Stimulated activated naive CD8-positive, alpha-beta T cell treated with anti-CD3 and anti-CD28 coated beads, Interleukin-15, Interleukin-2, amounts not matched to agents 100 ng/mL and 50 ng/mL, for 24 hours (primary cell): ENCODE data around the gene HOXA10.

Source experiments
- H3K27ac Mint-ChIP-seq: one replicate; pipeline ENCODE4 v1.8.0; 2021; ENCODE audit warnings: mild to moderate bottlenecking, mixed read lengths
- H3K27me3 Mint-ChIP-seq: one replicate; pipeline ENCODE4 v1.8.0; 2021; ENCODE audit warnings: mixed read lengths
- H3K36me3 Mint-ChIP-seq: one replicate; pipeline ENCODE4 v1.8.0; 2021; ENCODE audit warnings: low read depth, mixed read lengths
- H3K4me1 Mint-ChIP-seq: one replicate; pipeline ENCODE4 v1.8.0; 2021; ENCODE audit warnings: low read depth, mixed read lengths
- H3K4me3 Mint-ChIP-seq: one replicate; pipeline ENCODE4 v1.8.0; 2021; ENCODE audit warnings: mild to moderate bottlenecking, mixed read lengths
- H3K9me3 Mint-ChIP-seq: one replicate; pipeline ENCODE4 v1.8.0; 2021; ENCODE audit warnings: mixed read lengths

HOXA10 gene

GRCh38 chr7:27173956-27174873 lies at the start of gene HOXA10:
TSS of gene HOXA10 (minus strand) at chr7:27174320. CDS start at chr7:27174306, 14 bp downstream.
- Mint-ChIP-seq H3K4me1 (peaks cover 23% of the 10 kb centered on the region), H3K36me3 (no peaks in the 10 kb centered on the region), H3K27ac (no peak within 1 kb of the TSS), H3K9me3 (no peaks in the 10 kb centered on the region), H3K27me3 (peaks cover 66% of the 10 kb centered on the region), H3K4me3 (peak within 1 kb of the TSS; percentile 51)

DNA sequence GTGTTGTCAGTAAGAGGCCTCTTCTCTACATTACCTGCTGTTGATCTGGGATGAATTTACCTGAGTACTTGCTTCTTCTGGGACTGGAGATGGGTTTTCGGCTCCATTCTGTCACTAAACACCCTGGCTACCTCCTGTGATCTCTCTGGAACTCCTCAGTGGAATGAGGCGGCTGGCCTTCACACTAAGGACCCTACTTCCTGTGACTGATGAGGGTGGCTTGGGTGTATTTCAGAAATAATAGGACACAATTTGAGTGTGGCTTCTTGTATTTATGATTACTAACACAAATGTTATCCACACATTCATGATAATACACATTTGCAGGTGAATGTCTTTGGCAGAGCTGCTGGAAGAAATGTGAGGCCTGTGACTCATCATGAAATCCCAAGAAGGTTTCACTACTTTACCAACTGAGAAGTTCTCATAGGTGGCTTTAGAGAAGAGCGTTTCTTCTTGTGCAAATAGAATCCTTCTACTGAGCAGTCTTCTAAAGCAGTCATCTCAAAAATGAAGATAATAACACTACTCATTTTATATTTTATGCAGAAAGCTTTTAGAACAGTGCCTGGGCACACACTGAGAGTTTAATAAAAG lies 47.2 kb upstream of the HOXA10 start:
- Mint-ChIP-seq H3K36me3 (no peaks in the 10 kb centered on the region), H3K27ac (peak overlapping the region; percentile 13), H3K27me3 (peaks cover 81% of the 10 kb centered on the region), H3K4me1 (peaks cover 5% of the 10 kb centered on the region), H3K9me3 (no peaks in the 10 kb centered on the region), H3K4me3 (no peak overlapping the region)

- Mint-ChIP-seq H3K27me3 (peaks cover 84% of the 10 kb centered on the region), H3K9me3 (no peaks in the 10 kb centered on the region), H3K36me3 (no peaks in the 10 kb centered on the region), H3K4me3 (no peak overlapping the region), H3K4me1 (peaks cover 5% of the 10 kb centered on the region), H3K27ac (no peak overlapping the region)
Observed at GRCh38 chr7:27220440-27220955, 46.4 kb upstream of the HOXA10 start.

DNA sequence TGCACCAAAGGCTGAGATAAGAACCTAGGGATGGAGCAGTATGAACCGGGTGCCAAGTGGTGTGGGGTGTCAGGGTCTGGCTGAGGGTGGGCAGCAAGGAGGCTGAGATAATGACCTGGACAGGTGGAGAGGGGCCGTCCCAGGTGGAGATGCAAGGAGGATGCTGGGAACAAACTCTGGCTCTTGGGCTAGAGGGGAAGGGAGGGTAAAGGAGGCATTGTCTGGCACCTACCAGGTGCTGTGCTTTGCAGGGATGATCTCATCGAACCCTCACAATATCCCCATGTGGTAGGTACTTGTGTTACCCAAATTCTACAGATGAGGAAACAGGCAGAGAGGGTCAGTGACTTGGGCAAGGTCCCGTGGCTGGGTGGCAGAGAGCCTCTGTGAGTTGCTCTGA lies 45.7 kb upstream of the HOXA10 start:
- H3K27ac Mint-ChIP-seq = no peak overlapping the region
- no peaks in the 10 kb centered on the region for H3K36me3 Mint-ChIP-seq

GRCh38 chr7:27217951-27218350 lies 43.8 kb upstream of the HOXA10 start:
- H3K4me3 Mint-ChIP-seq = no peak overlapping the region
- H3K27ac Mint-ChIP-seq = no peak overlapping the region
- H3K4me1 Mint-ChIP-seq = peaks cover 5% of the 10 kb centered on the region
- H3K9me3 Mint-ChIP-seq = no peaks in the 10 kb centered on the region
- H3K27me3 Mint-ChIP-seq = peaks cover 88% of the 10 kb centered on the region
- no peaks in the 10 kb centered on the region for H3K36me3 Mint-ChIP-seq

More for the DNA sequence above, 45.7 kb upstream of the HOXA10 start:
- Mint-ChIP-seq H3K27me3 (peaks cover 86% of the 10 kb centered on the region), H3K4me3 (no peak overlapping the region), H3K4me1 (peaks cover 5% of the 10 kb centered on the region), H3K9me3 (no peaks in the 10 kb centered on the region)

GRCh38 chr7:27215356-27215755 lies 41.2 kb upstream of the HOXA10 start:
- H3K9me3 Mint-ChIP-seq = no peaks in the 10 kb centered on the region
- H3K27me3 Mint-ChIP-seq = peaks cover 89% of the 10 kb centered on the region
- H3K4me1 Mint-ChIP-seq = peaks cover 4% of the 10 kb centered on the region
- H3K36me3 Mint-ChIP-seq = no peaks in the 10 kb centered on the region
- no peak overlapping the region for H3K4me3 Mint-ChIP-seq
- no peak overlapping the region for H3K27ac Mint-ChIP-seq

DNA sequence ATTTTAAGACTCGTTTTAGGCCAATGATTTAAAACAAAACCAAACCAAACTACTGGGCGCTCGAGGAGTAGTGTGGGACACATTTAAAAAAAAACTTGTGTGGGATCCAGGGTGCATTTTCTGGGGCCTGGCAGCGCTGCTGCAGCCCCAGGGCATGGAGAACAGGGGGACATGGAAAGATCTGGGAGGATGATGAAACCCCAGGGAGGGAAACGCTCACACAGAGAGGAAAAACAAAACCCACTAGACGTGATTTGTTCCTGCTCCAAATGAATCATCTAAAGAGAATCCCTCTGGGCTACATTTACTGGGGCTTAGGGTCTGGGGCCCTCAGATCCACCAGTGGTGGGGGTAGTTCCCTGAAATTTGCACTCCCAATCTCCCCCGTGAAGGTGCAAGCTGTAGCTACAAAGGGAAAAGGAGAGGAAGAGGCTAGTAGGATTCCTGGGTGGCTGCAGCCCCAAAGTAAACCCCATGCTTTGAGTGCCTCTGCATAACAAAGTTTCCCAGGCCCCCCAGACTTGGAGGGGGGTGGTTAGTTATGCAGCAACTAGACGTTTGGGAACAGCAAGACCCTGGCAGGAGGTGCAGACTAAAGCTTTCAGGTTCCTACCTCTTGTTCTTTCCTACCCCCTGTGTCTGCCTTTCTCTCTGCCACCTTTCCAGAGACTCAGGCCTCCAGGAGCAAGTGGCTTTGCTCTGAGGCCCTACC lies 40.3 kb upstream of the HOXA10 start:
- Mint-ChIP-seq H3K9me3 (no peaks in the 10 kb centered on the region), H3K36me3 (no peaks in the 10 kb centered on the region), H3K27ac (no peak overlapping the region), H3K27me3 (peaks cover 91% of the 10 kb centered on the region), H3K4me1 (peaks cover 6% of the 10 kb centered on the region), H3K4me3 (no peak overlapping the region)

DNA sequence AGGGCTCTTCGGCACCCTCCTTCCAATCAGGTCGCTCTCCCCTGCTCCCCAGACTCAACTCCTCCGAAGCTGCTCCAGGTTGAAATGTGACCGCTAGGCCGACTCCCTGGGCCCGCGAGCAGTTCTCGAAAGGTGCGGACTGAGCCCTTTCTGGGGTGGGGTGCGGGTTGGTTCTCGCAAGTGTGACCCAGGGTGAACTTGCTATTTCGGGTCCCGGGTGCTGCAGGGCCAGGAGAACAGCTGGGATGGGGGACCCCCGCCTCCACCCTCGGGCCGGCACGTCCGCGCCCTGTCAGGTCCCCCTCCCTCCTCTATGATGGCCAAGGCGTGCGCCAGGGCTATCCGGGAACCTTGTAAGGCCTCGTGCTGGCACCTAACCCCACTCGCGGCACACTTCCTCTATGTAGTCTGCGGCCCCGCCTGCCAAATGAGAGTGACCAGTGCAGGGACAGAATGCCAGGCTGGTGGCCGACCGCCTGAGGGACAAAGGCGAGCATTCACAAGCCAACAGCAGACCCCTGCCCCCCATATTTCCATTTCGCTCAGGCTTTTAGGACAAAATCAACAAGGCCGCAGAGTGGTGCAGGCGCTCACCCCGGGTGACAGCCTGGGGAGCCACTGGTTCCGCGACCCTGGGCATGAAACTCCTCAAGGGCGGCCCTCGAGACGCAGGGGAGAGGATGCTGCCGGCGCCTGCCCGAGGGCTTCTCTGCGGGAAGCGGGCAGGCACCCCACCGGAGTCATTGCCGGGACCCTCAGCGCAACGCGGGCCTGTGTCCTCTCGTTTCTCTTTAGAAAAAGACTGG lies 39.5 kb upstream of the HOXA10 start:
- Mint-ChIP-seq H3K27me3 (peaks cover 93% of the 10 kb centered on the region), H3K36me3 (no peaks in the 10 kb centered on the region), H3K9me3 (no peaks in the 10 kb centered on the region), H3K4me3 (no peak overlapping the region), H3K27ac (no peak overlapping the region), H3K4me1 (peaks cover 6% of the 10 kb centered on the region)

DNA sequence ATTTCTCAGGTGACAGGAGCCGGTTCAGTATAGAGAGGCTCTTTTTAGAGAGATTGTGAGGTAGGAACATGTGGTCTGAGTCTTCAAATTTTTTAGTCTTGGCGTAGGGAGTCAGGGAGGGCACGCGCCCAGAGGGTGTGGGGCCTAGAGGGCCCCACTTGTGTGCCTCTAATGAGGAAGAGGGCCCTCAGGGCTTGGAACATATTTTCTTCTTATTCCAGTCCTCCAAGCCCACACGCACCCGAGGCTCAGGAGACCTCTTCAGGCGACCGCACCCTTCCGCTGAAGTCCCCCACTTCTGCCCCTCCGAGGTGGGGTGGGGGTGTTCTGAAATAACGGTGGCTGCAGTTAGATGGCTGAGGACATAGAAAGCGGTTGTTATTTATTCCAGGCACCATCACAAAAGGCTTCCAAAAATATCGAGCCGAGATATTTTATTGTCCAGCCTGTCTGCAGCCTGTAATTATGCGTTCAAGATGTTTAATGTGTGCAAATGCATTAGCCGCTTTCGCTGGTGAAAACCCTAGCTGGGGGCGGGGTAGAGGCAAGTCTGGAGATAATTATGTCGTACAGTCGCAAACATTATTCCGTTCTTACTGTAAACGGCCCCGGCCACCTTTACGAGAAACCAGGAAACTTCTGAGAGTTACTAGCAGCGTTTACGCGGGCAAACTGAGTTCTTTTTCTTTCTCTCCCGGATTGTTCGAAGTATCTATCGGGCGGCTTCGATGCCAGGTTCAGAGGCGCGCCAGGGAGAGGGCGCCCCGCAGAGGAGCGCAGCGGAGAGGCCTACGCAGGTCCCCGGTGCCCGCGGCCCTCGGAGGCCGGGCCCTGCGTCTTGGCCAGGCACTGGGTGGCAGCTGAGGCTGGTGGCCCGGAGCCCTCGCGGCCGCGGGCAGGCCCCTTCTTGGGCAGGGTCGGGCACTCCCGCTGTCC lies 38.6 kb upstream of the HOXA10 start:
- no peak overlapping the region for H3K4me3 Mint-ChIP-seq
- no peaks in the 10 kb centered on the region for H3K36me3 Mint-ChIP-seq
- H3K4me1 Mint-ChIP-seq = peaks cover 6% of the 10 kb centered on the region
- no peak overlapping the region for H3K27ac Mint-ChIP-seq
- H3K27me3 Mint-ChIP-seq = peaks cover 94% of the 10 kb centered on the region
- H3K9me3 Mint-ChIP-seq = no peaks in the 10 kb centered on the region

DNA sequence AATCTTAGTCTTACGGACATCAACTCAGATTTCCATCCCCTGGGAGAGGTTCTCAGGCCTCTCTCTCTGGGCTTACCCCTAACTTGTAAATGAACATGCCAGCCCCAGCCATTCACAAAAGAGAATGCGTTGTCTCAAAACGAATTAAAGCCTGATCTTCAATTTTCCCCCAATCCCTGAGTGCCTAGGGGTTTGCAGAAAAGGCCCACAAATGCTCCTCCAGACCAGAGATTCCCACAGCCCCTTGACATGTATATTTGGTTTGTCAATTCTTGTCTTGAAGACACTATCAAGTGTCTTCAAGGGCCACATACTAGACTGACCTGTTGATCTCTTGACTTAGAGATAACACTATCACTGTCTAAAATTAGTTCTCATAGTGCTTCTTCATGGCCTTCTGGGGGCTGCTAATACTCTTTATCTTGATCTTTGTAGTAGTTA lies 37.7 kb upstream of the HOXA10 start:
- Mint-ChIP-seq H3K27me3 (peaks cover 94% of the 10 kb centered on the region), H3K27ac (no peak overlapping the region), H3K4me1 (peaks cover 6% of the 10 kb centered on the region), H3K4me3 (no peak overlapping the region), H3K9me3 (no peaks in the 10 kb centered on the region), H3K36me3 (no peaks in the 10 kb centered on the region)

DNA sequence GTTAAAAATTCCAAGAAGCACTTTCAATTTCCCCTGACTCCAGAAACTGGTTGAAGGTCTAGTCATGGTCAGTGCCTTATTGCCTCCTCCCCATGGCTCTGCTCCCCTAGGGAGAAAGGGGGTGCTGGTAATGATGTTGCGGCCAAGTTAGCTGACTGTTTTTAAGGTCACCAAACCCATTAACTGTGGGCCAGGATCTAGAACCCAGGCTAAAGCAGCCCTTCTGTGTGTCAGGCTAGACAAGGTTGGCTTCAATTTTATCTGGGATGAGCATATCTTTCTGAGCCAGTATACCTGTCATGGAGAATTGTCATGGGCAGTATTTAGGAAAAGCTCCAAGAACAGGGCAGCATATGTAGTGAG lies 36.9 kb upstream of the HOXA10 start:
- no peaks in the 10 kb centered on the region for H3K9me3 Mint-ChIP-seq
- H3K36me3 Mint-ChIP-seq = no peaks in the 10 kb centered on the region
- H3K27ac Mint-ChIP-seq = no peak overlapping the region
- peaks cover 6% of the 10 kb centered on the region for H3K4me1 Mint-ChIP-seq
- peaks cover 94% of the 10 kb centered on the region for H3K27me3 Mint-ChIP-seq
- no peak overlapping the region for H3K4me3 Mint-ChIP-seq

DNA sequence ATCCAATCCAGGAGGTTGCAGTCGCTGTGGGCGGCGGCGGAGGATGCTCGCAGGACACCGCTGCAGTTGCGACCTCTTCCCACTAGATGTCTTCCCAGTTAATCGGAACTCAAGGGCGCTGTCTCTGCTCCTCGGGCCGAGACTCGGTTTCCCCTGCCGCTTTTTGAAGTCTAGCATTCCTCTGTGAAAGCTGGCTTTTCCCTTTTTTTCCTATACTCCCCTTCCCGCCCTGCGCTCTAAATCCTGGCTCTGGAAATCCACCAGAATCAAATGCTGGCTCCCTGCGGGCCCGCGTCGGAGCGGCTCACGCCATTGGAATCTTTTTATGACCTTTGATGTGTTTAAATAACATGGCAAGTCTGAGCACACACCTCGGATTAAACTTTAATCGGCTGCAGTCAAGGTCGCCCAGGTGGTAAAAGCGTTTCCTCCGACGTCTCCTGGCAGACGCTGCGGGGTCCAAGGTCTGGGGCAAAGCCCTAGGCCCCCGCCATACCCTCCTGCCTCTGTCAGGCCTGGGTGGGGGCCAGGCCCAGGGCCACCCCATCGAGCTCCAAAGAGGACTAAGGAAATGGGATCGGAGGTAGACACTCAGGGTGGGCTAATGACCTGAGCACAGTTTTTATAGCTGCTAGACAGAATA lies 36.4 kb upstream of the HOXA10 start:
- Mint-ChIP-seq H3K27ac (no peak overlapping the region), H3K27me3 (peaks cover 95% of the 10 kb centered on the region), H3K36me3 (no peaks in the 10 kb centered on the region), H3K9me3 (no peaks in the 10 kb centered on the region), H3K4me3 (peak overlapping the region; percentile 17), H3K4me1 (peaks cover 10% of the 10 kb centered on the region)

DNA sequence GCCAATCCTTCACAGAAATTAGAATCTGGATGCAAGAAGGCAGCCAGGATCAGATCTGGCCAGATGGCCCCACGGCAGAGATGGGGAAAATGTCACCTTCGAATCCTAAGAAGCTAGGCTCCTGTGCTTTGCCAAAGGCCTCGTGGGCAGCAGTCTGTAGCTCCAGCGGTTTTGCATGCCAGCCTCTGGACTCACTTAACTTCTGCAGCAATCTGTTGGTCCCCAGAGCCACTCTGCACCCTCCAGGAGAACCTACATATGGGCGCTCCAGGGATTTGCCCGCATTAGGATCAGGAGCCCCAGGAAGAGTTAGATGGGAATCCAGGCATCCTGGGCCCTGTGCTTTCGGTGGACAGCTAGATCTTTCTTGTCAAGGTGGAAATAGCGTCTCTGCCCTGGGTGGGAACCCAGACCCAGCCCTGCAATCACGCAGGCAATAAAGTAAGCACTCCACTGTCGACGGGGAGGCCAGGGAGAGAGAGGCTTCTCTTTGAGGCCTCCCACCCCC lies 35.9 kb upstream of the HOXA10 start:
- Mint-ChIP-seq H3K9me3 (no peaks in the 10 kb centered on the region), H3K4me1 (peaks cover 14% of the 10 kb centered on the region), H3K27me3 (peaks cover 96% of the 10 kb centered on the region), H3K36me3 (no peaks in the 10 kb centered on the region), H3K27ac (no peak overlapping the region), H3K4me3 (no peak overlapping the region)
